Measurements from ENCODE around the gene TAMALIN.

DNA sequence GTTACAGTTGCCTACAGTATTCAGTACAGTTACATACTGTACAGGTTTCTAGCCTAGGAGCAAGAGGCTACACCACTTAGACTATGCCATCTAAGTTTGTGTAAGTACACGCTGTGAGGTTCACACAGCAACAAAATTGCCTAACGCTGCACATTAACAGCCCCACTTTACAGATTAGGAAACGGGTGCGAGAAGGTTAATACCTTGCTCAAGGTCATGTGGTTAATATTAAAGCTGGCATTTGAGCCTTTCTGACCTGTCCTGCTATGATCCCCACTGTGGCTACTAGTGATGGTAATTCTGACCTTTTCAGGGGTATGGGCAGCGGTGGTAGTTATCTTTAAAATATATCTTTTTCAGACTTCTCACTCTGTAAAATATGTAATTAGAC, 34.3 kb upstream of the TAMALIN start:
- TF ChIP-seq, protein P1, sequence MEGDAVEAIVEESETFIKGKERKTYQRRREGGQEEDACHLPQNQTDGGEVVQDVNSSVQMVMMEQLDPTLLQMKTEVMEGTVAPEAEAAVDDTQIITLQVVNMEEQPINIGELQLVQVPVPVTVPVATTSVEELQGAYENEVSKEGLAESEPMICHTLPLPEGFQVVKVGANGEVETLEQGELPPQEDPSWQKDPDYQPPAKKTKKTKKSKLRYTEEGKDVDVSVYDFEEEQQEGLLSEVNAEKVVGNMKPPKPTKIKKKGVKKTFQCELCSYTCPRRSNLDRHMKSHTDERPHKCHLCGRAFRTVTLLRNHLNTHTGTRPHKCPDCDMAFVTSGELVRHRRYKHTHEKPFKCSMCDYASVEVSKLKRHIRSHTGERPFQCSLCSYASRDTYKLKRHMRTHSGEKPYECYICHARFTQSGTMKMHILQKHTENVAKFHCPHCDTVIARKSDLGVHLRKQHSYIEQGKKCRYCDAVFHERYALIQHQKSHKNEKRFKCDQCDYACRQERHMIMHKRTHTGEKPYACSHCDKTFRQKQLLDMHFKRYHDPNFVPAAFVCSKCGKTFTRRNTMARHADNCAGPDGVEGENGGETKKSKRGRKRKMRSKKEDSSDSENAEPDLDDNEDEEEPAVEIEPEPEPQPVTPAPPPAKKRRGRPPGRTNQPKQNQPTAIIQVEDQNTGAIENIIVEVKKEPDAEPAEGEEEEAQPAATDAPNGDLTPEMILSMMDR (IDR thresholded peaks at IDR 0.05; ENCODE audit: low read length) = no peak
- no peak for TF ChIP-seq EZH2phosphoT487 (IDR thresholded peaks at IDR 0.05; ENCODE audit: low read length)

Measured in MM.1S (cell line).